Measurements from ENCODE around the gene DMRTC2. TPM values are rescaled to one million over a fixed set of nuclear protein-coding genes. Genes with fewer than 3 reads are reported as not detected.

Gene DMRTC2
- total RNA-seq, 2 donors from 2014 or later = not detected

DNA sequence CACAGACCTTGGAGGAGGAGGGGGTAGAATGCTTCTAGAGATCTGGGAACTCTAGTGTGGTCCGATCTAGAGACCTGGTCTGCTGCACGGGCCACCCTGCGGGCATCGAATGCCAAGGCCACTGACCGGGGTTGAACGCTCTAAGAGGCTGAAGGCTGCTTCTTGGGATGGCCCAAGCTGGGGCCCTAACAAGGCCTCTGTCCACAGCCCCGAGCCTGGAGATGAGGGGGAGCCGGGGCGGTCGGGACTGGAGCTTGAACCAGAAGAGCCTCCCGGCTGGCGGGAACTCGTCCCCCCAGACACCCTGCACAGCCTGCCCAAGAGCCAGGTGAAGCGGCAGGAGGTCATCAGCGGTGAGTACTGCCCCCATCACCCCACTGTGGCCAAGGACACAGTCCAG is 53.4 kb downstream of the DMRTC2 start:
- Mint-ChIP-seq H3K27ac (no peak overlapping the region), H3K4me3 (no peak overlapping the region), H3K36me3 (ENCODE audit: low read depth) (peaks cover 82% of the 10 kb centered on the region), H3K27me3 (no peaks in the 10 kb centered on the region), H3K9me3 (no peaks in the 10 kb centered on the region), H3K4me1 (peaks cover 12% of the 10 kb centered on the region)
- ATAC-seq (replicated peaks) = no peak

Other genes with a start within 250 kb of the DMRTC2 start
- gene CEACAM4, start 218.0 kb upstream of the DMRTC2 start, total RNA-seq = not detected
- gene CEACAM7, start 156.8 kb upstream of the DMRTC2 start, total RNA-seq = not detected
- not detected for gene CEACAM5, start 136.4 kb upstream of the DMRTC2 start, total RNA-seq
- not detected for gene CEACAM6, start 89.5 kb upstream of the DMRTC2 start, total RNA-seq
- not detected for gene CEACAM3, start 48.5 kb upstream of the DMRTC2 start, total RNA-seq
- not detected for gene LYPD4, start 359 bp upstream of the DMRTC2 start, total RNA-seq
- gene RPS19, start 15.2 kb downstream of the DMRTC2 start, total RNA-seq = 1,000 to 10,000 TPM; 3,531 to 4,049 TPM
- under 1 TPM; 0.22 to 0.98 TPM for gene CD79A, start 32.2 kb downstream of the DMRTC2 start, total RNA-seq
- gene ARHGEF1, start 38.1 kb downstream of the DMRTC2 start, total RNA-seq = 100 to 1,000 TPM; 255 to 337 TPM
- 1 to 10 TPM in 1 of 2 donors, under 1 TPM in 1; 0.89 to 2.1 TPM for gene ERFL, start 83.4 kb downstream of the DMRTC2 start, total RNA-seq
- gene RABAC1, start 114.3 kb downstream of the DMRTC2 start, total RNA-seq = 10 to 100 TPM; 37.6 to 54.7 TPM
- 1 to 10 TPM; 1.7 to 5.0 TPM for gene ATP1A3, start 149.2 kb downstream of the DMRTC2 start, total RNA-seq
- 1 to 10 TPM in 1 of 2 donors, under 1 TPM in 1; 0.37 to 1.7 TPM for gene GRIK5, start 225.2 kb downstream of the DMRTC2 start, total RNA-seq
- gene ZNF574, start 231.1 kb downstream of the DMRTC2 start, total RNA-seq = 10 to 100 TPM; 12.1 to 12.5 TPM

Measured in activated T-helper 17 cell treated with anti-CD3 and anti-CD28 coated beads, Interleukin-2, amount 50 U/mL, for 72 hours (primary cell).